Measurements from ENCODE around the gene RPL35A. TPM values are rescaled to one million over a fixed set of nuclear protein-coding genes. Genes with fewer than 3 reads are reported as not detected.

RPL35A gene
- total and polyA plus RNA-seq, 2 of the 8 experiments (the other 6 are each of a cell fraction or from before 2014, with no cell fraction given): 695 to 1,393 TPM

DNA sequence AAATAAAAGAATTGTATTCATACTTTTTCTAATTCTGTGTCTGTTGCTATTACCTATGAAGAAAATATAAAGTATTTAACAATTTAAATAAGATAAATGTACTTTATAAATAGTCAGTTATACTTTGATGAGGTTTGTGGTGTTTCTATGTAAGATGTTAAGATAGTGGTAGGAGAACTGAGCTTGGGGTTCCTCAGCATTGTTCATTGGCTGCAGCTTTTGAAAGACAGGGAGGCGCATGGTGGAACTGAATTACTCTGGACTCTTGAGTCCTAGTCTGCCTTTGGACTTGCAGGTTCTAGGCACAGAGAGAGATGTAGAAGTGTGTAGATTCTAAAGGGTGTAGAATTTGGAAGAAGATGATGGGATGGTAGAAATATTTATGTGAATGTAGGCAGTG is 33.1 kb downstream of the RPL35A start:
- CTCF ChIA-PET (ENCODE audit: partially characterized antibody): no interaction called here
- H3K4me1 ChIP-seq (replicated peaks in 1 of 4; ENCODE audit: control insufficient read depth in 3 of 4, insufficient read depth in 4 of 4, low read length in 3 of 4): no peaks in the 10 kb centered on the region
- no peak for FAIRE-seq

More for the DNA sequence above, 33.1 kb downstream of the RPL35A start:
- H4K91ac ChIP-seq (replicated peaks; ENCODE audit: insufficient read length, low read length): no peak overlapping the region
- H3K79me2 ChIP-seq (ENCODE audit: control insufficient read depth in 1 of 2, insufficient read depth in 2 of 2, low read length in 2 of 2): no peaks in the 10 kb centered on the region
- H2BK20ac ChIP-seq (ENCODE audit: low read length): no peak overlapping the region
- H3K9me3 ChIP-seq (ENCODE audit: insufficient read depth in 2 of 2, low read depth in 1 of 2, low read length in 1 of 2): no peaks in the 10 kb centered on the region
- no peak overlapping the region for H3K4me3 ChIP-seq (ENCODE audit: extremely low read depth in 1 of 4, insufficient read depth in 2 of 4, low read depth in 3 of 4, low read length in 4 of 4)
- no peak overlapping the region for H2BK120ac ChIP-seq (replicated peaks; ENCODE audit: low read depth, low read length)
- no peaks in the 10 kb centered on the region for H4K20me1 ChIP-seq (replicated peaks in 1 of 2; ENCODE audit: control insufficient read depth in 1 of 2, insufficient read depth in 2 of 2, low read length in 2 of 2)
- H2BK12ac ChIP-seq (ENCODE audit: low read depth, low read length): no peak overlapping the region
- no peaks in the 10 kb centered on the region for H3K79me1 ChIP-seq (ENCODE audit: low read depth, low read length)
- no peak overlapping the region for H3K14ac ChIP-seq (ENCODE audit: insufficient read length)
- H2AK5ac ChIP-seq (ENCODE audit: low read depth, low read length): no peak overlapping the region
- no peak overlapping the region for H2AFZ ChIP-seq (ENCODE audit: low read length)
- no peak overlapping the region for H2BK15ac ChIP-seq (ENCODE audit: low read length)
- H3K4me2 ChIP-seq (ENCODE audit: insufficient read depth in 1 of 2, low read depth in 2 of 2, low read length in 2 of 2): no peak overlapping the region
- no peaks in the 10 kb centered on the region for H3K23me2 ChIP-seq (ENCODE audit: low read depth, low read length)
- WGBS, 2 experiments (ENCODE audit: extremely low coverage in 1 of 2, insufficient coverage in 1 of 2, insufficient read length in 1 of 2, insufficient replicate concordance in 2 of 2, low coverage in 1 of 2, low lambda C conversion rate in 2 of 2, missing lambda C conversion rate in 1 of 2): 81% methylated on average over 1 of the region's 1 CpG; no CpG with 5 or more reads in 1 of the 2 experiments
- H3K36me3 ChIP-seq (ENCODE audit: control insufficient read depth in 2 of 4, insufficient read depth in 4 of 4, low read length in 3 of 4): no peaks in the 10 kb centered on the region; a peak in 1 of 8 replicates
- no peak overlapping the region for H4K5ac ChIP-seq (ENCODE audit: insufficient read length, low read depth, low read length)
- H3K27ac ChIP-seq (ENCODE audit: low read depth, low read length): no peak overlapping the region
- TF ChIP-seq, protein P1, sequence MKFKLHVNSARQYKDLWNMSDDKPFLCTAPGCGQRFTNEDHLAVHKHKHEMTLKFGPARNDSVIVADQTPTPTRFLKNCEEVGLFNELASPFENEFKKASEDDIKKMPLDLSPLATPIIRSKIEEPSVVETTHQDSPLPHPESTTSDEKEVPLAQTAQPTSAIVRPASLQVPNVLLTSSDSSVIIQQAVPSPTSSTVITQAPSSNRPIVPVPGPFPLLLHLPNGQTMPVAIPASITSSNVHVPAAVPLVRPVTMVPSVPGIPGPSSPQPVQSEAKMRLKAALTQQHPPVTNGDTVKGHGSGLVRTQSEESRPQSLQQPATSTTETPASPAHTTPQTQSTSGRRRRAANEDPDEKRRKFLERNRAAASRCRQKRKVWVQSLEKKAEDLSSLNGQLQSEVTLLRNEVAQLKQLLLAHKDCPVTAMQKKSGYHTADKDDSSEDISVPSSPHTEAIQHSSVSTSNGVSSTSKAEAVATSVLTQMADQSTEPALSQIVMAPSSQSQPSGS (IDR thresholded peaks at IDR 0.05; ENCODE audit: low read length): no peak
- TF ChIP-seq SRF (IDR thresholded peaks at IDR 0.05; ENCODE audit: low read depth, low read length) (no peak), SP4 (IDR thresholded peaks at IDR 0.05; ENCODE audit: low read length) (no peak), JUN (IDR thresholded peaks at IDR 0.05; ENCODE audit: low read depth, low read length) (no peak), SP2 (IDR thresholded peaks at IDR 0.05; ENCODE audit: low read length) (no peak), PHF8 (conservative IDR thresholded peaks at IDR 0.05; ENCODE audit: low read depth, low read length) (no peak), RFX5 (IDR thresholded peaks at IDR 0.05; ENCODE audit: borderline replicate concordance, low read depth, low read length) (no peak), BRCA1 (IDR thresholded peaks at IDR 0.05; ENCODE audit: low read depth, low read length) (no peak), TEAD4 (IDR thresholded peaks at IDR 0.05; ENCODE audit: low read depth, low read length) (no peak), ASH2L (IDR thresholded peaks at IDR 0.05; ENCODE audit: low read length) (no peak), CEBPB (IDR thresholded peaks at IDR 0.05; ENCODE audit: low read depth, low read length) (no peak), SIRT6 (IDR thresholded peaks at IDR 0.05; ENCODE audit: low read length) (no peak)
- TF ChIP-seq, protein P2, sequence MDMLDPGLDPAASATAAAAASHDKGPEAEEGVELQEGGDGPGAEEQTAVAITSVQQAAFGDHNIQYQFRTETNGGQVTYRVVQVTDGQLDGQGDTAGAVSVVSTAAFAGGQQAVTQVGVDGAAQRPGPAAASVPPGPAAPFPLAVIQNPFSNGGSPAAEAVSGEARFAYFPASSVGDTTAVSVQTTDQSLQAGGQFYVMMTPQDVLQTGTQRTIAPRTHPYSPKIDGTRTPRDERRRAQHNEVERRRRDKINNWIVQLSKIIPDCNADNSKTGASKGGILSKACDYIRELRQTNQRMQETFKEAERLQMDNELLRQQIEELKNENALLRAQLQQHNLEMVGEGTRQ (IDR thresholded peaks at IDR 0.05; ENCODE audit: low read length): no peak
- H3K23ac ChIP-seq (ENCODE audit: insufficient read length): no peak overlapping the region
- H3K27me3 ChIP-seq (replicated peaks in 1 of 4; ENCODE audit: control insufficient read depth in 3 of 4, extremely low read depth in 1 of 4, insufficient read depth in 3 of 4, low read length in 3 of 4): no peaks in the 10 kb centered on the region
- H3K9ac ChIP-seq (replicated peaks in 1 of 4; ENCODE audit: extremely low read depth in 1 of 4, low read depth in 3 of 4, low read length in 3 of 4): no peak overlapping the region
- H3K56ac ChIP-seq (replicated peaks; ENCODE audit: insufficient read length, low read depth, low read length): no peak overlapping the region
- POLR2A ChIA-PET (ENCODE audit: partially characterized antibody): interaction anchor here (1.0 to 1.8 kb wide), 2 partner anchors 32 to 127 kb away, joined by 3 to 4 read pairs; no protein-coding TSS in a partner anchor
- no peak overlapping the region for H4K8ac ChIP-seq (ENCODE audit: extremely low read depth, insufficient read depth, low read length)
- no peak overlapping the region for H3K4ac ChIP-seq (replicated peaks; ENCODE audit: insufficient read length, low read depth, low read length)
- no peak overlapping the region for H3K18ac ChIP-seq (ENCODE audit: extremely low read depth, low read length)
- DNase-seq (ENCODE audit: low read depth in 1 of 2, low spot score in 2 of 2): no peak
- no peak overlapping the region for H2BK5ac ChIP-seq (ENCODE audit: low read depth, low read length)
